Body of pancreas (tissue), 4 donors: ENCODE measurements around the gene LBP.

Source experiments
- CTCF ChIP-seq, 7 experiments: fragments of 450-650 bp in 4 of 7; fragments of 200-600 bp in 3 of 7; sonication (generic) in 3 of 7; IDR thresholded peaks; one replicate each; pipeline ENCODE4 v1.5.1; 2016 to 2019; ENCODE audit warnings: antibody characterized with exemption in 7 of 7
- POLR2A ChIP-seq, 3 donors: fragments of 450-650 bp; IDR thresholded peaks; one replicate each; pipeline ENCODE4 v1.6.1; 2016; ENCODE audit warnings: antibody characterized with exemption in 3 of 3, mild to moderate bottlenecking in 2 of 3

- TF ChIP-seq POLR2A (IDR thresholded peaks at IDR 0.05) (no peak), CTCF (IDR thresholded peaks at IDR 0.05) (no peak)
Observed at GRCh38 chr20:38342713-38343310, 3.5 kb upstream of the LBP start.
